Endometrium (tissue), 2 donors: ENCODE results near the gene COL24A1.
A peak's percentile ranks its signal among the peaks of the same experiment; 100 is the strongest.
"Not testable (repeated sequence)": the region's sequence is repeated elsewhere in the genome, so short reads cannot be mapped to it uniquely, and the experiment has no call there.

Source experiments
- FAIRE-seq: peaks from 2 replicates; lab custom pipeline; 2012; peaks lifted over from hg19 to GRCh38; lab: Jason Lieb, UNC
- donor health status: control.
- donor health status: control.

Gene COL24A1

DNA sequence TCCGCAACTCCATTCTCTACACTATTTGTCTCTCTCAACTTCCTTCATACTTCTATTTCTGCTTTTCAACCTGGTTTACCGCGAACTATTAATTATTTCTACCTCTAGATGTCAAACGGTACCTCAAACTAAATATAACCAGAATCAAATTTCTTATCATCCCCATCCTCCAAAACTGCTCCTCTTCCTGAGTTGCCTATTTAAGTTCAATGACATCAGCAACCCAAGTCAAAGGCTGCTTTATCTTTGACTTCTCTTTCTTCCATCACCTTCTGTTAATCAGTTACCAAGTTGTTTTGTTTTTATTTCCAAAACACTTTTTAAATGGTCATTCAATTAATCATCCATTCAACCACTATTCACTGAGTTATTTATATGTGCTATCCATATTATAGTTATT, 171.9 kb downstream of the COL24A1 start:
- no peak for FAIRE-seq

DNA sequence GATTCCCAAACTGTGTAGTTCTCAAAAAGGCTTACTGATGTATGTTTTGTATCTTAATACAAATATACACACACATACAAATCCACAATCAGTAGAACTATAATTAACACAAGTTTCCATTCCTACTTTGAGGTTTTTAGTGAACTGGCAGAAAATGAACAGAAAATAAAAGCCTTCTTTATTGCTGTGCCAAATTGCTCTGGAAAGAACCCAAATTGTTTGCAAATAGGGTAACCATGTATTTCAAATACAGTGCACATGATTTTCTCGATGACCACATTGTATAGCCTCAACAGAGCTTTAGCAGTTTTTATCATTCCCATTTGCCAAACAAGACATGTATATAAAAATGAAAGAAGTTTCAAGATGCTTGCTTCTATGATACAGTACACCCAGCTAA, 173.3 kb downstream of the COL24A1 start:
- FAIRE-seq, result peak; percentile 55

- no peak for FAIRE-seq
These were observed 179.9 kb downstream of the COL24A1 start for GRCh38 chr1:85976516-85977205.

DNA sequence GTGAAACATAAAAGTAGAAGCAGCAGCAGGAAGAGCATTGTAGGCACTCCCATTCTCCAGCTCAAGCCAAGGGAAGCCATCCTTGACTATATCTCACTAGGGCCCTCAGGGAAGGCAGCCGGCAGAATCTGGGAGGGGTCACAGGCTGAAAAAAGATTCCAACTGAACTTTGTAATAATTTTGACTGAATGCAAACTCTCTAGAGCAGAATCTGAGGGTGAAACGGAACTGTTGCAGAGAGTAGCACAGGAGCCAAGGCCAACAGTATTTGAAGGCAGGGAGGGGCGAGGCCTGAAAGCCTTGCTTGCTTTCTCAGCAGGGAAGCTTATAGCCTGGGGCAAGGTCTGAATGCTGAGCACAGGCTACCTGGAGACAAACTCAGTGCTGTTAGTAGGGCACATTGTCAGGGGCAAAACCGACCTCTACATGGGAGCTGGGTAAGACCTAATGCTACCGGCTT, 180.6 kb downstream of the COL24A1 start:
- no peak for FAIRE-seq

DNA sequence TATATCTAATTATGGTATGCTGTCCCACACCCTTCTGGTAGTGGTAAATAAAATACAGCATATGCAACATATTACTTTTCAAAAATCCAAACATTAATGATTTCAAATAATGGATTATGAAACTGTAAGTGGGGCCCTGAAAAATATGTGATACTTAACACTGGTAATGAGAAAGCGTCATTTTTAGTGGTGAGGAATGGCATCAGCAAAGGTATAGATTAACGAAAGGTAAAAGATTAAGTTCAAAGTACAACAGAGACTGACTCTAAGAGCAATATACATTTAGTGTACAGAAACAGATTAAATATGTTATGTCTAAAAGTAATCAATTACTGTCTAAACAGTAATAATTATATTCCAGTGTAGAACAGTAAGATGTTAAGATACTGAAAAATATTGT, 194.1 kb downstream of the COL24A1 start:
- FAIRE-seq, result no peak

DNA sequence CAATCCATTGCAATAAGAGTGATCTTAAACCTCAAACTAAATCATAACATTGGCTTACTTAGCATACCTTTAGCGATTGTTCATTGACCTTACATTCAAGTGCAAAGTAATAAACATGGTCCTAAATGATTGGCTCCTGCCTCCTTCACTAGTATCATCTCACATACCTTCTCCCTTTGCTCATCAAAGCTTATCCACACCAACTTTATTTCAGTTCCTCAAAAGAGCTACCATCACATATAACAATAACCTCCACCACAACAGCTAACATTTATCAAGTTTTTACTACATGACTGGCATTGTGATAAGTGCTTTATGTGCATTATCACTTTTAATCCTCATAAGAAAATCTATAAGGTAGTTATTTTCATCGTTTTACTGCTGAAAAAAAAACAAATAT, 198.8 kb downstream of the COL24A1 start:
- no peak for FAIRE-seq

- not testable (repeated sequence) for FAIRE-seq
These were observed 201.4 kb downstream of the COL24A1 start for GRCh38 chr1:85955218-85955617.

DNA sequence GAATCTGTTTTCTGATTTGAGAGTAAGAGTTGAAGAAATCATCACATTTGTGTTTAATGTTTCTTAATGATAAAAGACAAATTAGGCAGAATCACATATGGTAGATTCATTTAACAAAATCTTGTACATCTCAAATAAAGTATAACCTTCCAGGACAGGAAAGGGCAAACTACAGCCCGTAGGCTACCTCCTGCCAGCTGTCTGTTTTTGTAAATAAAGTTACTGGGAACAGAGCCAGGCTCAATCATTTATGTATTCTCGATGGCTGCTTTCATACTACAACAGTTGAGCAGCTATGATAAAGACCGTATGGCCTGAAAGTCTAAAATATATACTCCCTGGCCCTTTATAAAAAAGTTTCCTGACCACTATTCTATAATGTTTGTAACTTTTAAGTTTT, 204.1 kb downstream of the COL24A1 start:
- no peak for FAIRE-seq

GRCh38 chr1:85947186-85947585, 209.4 kb downstream of the COL24A1 start:
- FAIRE-seq, result no peak

GRCh38 chr1:85943945-85944344, 212.6 kb downstream of the COL24A1 start:
- FAIRE-seq, result no peak

DNA sequence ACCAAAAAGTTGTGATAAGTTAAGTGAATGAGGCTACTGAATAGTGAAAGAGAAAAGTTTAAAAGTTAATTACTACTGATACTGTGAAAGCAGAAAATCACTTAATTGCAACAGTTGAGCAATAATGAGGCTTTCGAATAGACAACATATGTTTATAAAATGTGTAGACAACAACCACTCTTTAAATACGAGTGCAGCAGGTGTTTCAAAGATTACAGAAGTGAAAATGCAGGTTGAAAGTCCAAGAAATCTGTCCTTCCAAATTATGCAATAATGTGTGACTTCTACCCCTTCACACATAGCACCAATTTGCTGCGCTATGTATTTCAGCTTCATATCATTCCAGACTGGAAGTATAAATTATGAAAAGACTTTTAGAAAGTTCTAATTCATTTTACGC, 213.0 kb downstream of the COL24A1 start:
- FAIRE-seq, result no peak

- FAIRE-seq, result peak; percentile 92
These were observed 215.8 kb downstream of the COL24A1 start for GRCh38 chr1:85940656-85941306.

GRCh38 chr1:85938829-85939228, 217.7 kb downstream of the COL24A1 start:
- FAIRE-seq, result no peak

GRCh38 chr1:85936470-85936869, 220.1 kb downstream of the COL24A1 start:
- no peak for FAIRE-seq

- FAIRE-seq, result no peak
These were observed 220.5 kb downstream of the COL24A1 start for GRCh38 chr1:85936057-85936456.

GRCh38 chr1:85935234-85935633, 221.3 kb downstream of the COL24A1 start:
- no peak for FAIRE-seq

DNA sequence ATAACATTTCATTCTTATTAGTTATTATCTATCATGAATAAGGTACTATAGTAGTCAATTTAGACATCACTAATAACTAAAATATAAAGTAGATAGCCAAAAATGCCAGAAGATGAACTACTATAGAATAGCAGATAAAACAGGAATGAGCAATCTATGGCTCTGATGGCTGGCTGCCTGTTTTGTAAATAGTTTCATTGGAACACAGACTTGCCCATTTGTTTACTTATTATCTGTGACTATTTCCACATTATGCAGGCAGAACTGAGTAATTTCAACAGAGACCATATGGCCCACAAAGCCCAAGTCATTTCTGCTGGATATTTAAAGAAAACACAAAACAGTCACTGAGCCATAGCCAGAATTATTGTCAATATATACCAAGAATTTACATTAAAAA, 222.1 kb downstream of the COL24A1 start:
- no peak for FAIRE-seq

- no peak for FAIRE-seq
These were observed 222.6 kb downstream of the COL24A1 start for GRCh38 chr1:85933961-85934360.

GRCh38 chr1:85911742-85912141, 244.8 kb downstream of the COL24A1 start:
- FAIRE-seq, result no peak

- no peak for FAIRE-seq
These were observed 255.7 kb downstream of the COL24A1 start for GRCh38 chr1:85900921-85901320.

DNA sequence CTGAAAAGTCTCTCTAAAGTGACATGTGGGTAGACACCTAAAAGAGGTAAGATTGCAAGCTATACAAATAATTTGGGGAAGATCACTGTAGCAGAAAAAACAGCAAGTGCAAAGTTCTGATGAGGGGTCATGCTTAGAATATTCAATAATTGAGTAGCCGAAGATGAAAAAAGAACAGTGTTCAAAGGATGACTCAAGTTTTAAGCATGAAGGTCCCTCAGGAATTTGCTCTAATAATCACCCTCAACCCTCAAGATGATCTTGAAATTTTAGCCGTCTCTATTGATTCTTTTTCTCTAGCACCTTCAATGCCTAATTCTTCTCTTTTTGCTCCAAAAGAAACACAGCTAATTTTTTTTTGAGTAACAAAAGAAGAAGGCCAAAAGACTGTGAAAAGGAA, 257.7 kb downstream of the COL24A1 start:
- FAIRE-seq, result no peak

DNA sequence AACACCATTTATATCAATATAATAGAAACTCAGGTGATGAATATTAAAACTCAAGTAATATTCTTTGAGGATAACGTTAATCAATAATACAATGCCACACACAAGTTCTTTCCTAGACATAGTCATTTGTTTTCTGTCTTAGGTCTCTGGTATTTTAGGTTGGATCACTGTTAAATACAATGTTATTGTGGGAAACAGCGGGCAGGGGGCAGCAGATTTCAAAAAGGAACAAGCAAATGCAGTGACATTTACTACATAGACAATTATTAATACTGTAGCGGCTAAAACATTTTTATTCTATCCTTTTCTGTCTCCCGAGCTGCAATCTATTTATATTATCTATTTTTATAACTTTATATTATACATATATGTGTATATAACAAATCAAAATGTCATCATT, 261.9 kb downstream of the COL24A1 start:
- peak; percentile 82 for FAIRE-seq

- peak; percentile 15 for FAIRE-seq
These were observed 264.2 kb downstream of the COL24A1 start for GRCh38 chr1:85892366-85892765.

- no peak for FAIRE-seq
These were observed 266.7 kb downstream of the COL24A1 start for GRCh38 chr1:85889870-85890269.
